CD4-positive, alpha-beta memory T cell (primary cell): ENCODE results near the gene RHBDD1. TPM values are rescaled to one million over a fixed set of nuclear protein-coding genes. Genes with fewer than 3 reads are reported as not detected.
A peak's percentile ranks its signal among the peaks of the same experiment; 100 is the strongest.

Source experiments
- CTCF ChIA-PET: fragments of 350-600 bp; sonication (Branson Sonifier 250); formaldehyde crosslinking; loops from one replicate; lab custom pipeline; 2021; ENCODE audit warnings: inconsistent platforms; ENCODE audit not compliant: partially characterized antibody; lab: Charles Lee
- POLR2A ChIA-PET: fragments of 350-600 bp; sonication (Branson Sonifier 250); formaldehyde crosslinking; loops from one replicate; lab custom pipeline; 2021; ENCODE audit not compliant: partially characterized antibody; lab: Charles Lee
- DNase-seq, 5 donors: peaks; one replicate each; pipeline versions ENCODE4 v3.0.0 to v3.0.0-alpha.2; 2020 to 2022; ENCODE audit warnings: mixed read lengths in 1 of 5
- H3K27ac ChIP-seq: one replicate; pipeline ENCODE4 v1.7.0; 2013; ENCODE audit warnings: low read depth, low read length
- H3K27me3 ChIP-seq: 2 replicates; pipeline ENCODE4 v1.7.0; 2013; ENCODE audit warnings: mild to moderate bottlenecking, low read length, moderate library complexity; ENCODE audit not compliant: insufficient read depth
- H3K36me3 ChIP-seq: 2 replicates; pipeline ENCODE4 v1.7.0; 2013; ENCODE audit warnings: mild to moderate bottlenecking, low read length, moderate library complexity; ENCODE audit not compliant: insufficient read depth
- H3K4me1 ChIP-seq: 2 replicates; pipeline ENCODE4 v1.7.0; 2013; ENCODE audit warnings: mild to moderate bottlenecking, low read length, moderate library complexity; ENCODE audit not compliant: insufficient read depth
- H3K4me3 ChIP-seq, 2 donors: one replicate each; pipeline ENCODE4 v1.7.0; 2013; ENCODE audit warnings: low read length in 2 of 2, mild to moderate bottlenecking in 1 of 2
- H3K9me3 ChIP-seq, 2 donors: one replicate each; pipeline ENCODE4 v1.7.0; 2013; ENCODE audit warnings: low read length in 2 of 2, control low read depth in 1 of 2; ENCODE audit not compliant: control insufficient read depth in 1 of 2
- H3K27ac Mint-ChIP-seq, 7 donors: one replicate each; pipeline ENCODE4 v1.8.0; 2020 to 2021; ENCODE audit warnings: mixed read lengths in 7 of 7, mild to moderate bottlenecking in 6 of 7, inconsistent platforms in 3 of 7, moderate library complexity in 3 of 7
- H3K27me3 Mint-ChIP-seq, 2 donors: one replicate each; pipeline ENCODE4 v1.8.0; 2020 to 2021; ENCODE audit warnings: mixed read lengths in 2 of 2
- H3K36me3 Mint-ChIP-seq, 2 donors: one replicate each; pipeline ENCODE4 v1.8.0; 2020 to 2021; ENCODE audit warnings: mixed read lengths in 2 of 2, inconsistent platforms in 1 of 2, mild to moderate bottlenecking in 1 of 2
- H3K4me1 Mint-ChIP-seq, 4 donors: one replicate each; pipeline ENCODE4 v1.8.0; 2020 to 2021; ENCODE audit warnings: mixed read lengths in 4 of 4, mild to moderate bottlenecking in 1 of 4
- H3K4me3 Mint-ChIP-seq, 8 donors: one replicate each; pipeline ENCODE4 v1.8.0; 2020 to 2021; ENCODE audit warnings: mixed read lengths in 8 of 8, mild to moderate bottlenecking in 7 of 8, moderate library complexity in 6 of 8, inconsistent platforms in 3 of 8
- H3K9me3 Mint-ChIP-seq, 8 donors: one replicate each; pipeline ENCODE4 v1.8.0; 2020 to 2021; ENCODE audit warnings: mixed read lengths in 8 of 8, mild to moderate bottlenecking in 5 of 8, inconsistent platforms in 3 of 8, moderate library complexity in 1 of 8
- intact Hi-C: fragments of 100-400 bp; cut with micrococcal nuclease; formaldehyde crosslinking; loops from one replicate; pipeline ENCODE4 v1.15.1; 2023
- polyA plus RNA-seq, 2 donors: library from polyadenylated mRNA; unstranded; fragments of 300-500 nt; fragmentation: Illumina TruSeq; gene quantifications; one replicate each; pipeline ENCODE4 v1.2.3, GENCODE V29; 2021
- total RNA-seq, 2 experiments: library from RNA; stranded (reverse); gene quantifications; one replicate each; pipeline ENCODE4 v1.2.3, GENCODE V29; 2021

The RHBDD1 gene, protein sequence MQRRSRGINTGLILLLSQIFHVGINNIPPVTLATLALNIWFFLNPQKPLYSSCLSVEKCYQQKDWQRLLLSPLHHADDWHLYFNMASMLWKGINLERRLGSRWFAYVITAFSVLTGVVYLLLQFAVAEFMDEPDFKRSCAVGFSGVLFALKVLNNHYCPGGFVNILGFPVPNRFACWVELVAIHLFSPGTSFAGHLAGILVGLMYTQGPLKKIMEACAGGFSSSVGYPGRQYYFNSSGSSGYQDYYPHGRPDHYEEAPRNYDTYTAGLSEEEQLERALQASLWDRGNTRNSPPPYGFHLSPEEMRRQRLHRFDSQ
- total RNA-seq (10 to 100 TPM; 54.6 to 66.0 TPM), polyA plus RNA-seq (10 to 100 TPM; 15.6 to 26.8 TPM)

DNA sequence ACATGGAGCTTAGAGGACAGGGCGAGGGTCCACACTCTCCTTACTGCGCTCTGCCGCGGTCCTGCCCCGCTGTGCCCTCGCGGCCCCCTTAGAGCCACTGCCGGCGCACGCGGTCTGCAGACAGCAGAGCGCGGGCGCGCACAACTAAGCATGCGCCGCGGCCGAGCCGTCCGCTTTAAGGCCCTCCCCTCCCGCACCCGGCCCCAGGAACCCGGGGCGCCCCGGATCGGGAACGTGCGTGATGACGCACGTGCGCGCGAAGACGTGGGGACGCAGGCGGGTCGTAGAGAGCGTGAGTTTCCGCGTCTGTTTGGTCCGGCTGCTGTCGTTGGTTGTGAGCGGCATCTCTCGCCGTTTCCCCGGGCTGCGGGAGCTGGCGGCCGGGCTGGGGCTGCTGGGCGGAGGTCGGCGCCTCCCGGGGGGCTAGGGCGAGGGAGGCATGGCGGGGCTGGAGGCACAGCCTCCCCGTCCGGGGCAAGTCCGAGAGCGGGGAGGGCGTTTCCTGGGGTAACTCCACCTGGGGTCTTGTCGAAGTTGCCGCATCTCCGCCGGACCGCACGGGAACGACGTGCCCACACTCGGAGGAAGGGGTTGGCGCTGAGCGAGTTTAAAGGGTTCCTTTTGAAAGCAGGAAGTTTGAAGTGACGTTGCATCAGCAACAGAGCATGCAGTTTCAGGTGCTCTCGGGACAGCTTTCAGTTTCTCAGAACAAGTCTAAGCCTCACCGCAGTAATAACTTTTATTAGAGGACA lies at the start of gene RHBDD1:
RHBDD1 (plus strand) TSS at position 259 of the 752 bp plus-strand sequence. CDS start 28,640 bp downstream, outside the sequence.
- Histone ChIP-seq H3K4me3 (peak within 1 kb of the TSS; percentile 64 to 94), H3K36me3 (no peaks in the 10 kb centered on the region), H3K4me1 (peaks cover 63% of the 10 kb centered on the region), H3K27me3 (no peaks in the 10 kb centered on the region), H3K27ac (peak within 1 kb of the TSS; percentile 98), H3K9me3 (no peaks in the 10 kb centered on the region)
- Mint-ChIP-seq H3K9me3 (no peaks in the 10 kb centered on the region), H3K4me1 (peaks cover 33 to 71% (median 50%) of the 10 kb centered on the region in 4 donors), H3K27ac (peak within 1 kb of the TSS; percentile 97 to 100 (median 100)), H3K27me3 (no peaks in the 10 kb centered on the region), H3K36me3 (peaks cover 4 to 20% of the 10 kb centered on the region in 2 donors), H3K4me3 (peak within 1 kb of the TSS; percentile 91 to 99 (median 97))
- CTCF ChIA-PET = interaction anchor here (1.0 to 2.3 kb wide), 6 partner anchors 34 to 947 kb away, joined by 3 to 12 read pairs (median 4); no protein-coding TSS in a partner anchor
- DNase-seq = peak; percentile 93 to 95 (median 95)
- intact Hi-C loops = loop anchor here (1.0 to 10.0 kb wide), 7 partner anchors 34 to 1891 kb away; partner anchors contain the start of genes AGFG1, IRS1 and MFF
- POLR2A ChIA-PET = interaction anchor here (0.7 to 2.5 kb wide), 13 partner anchors 8 to 1783 kb away, joined by 3 to 22 read pairs (median 4); partner anchors contain the start of gene IRS1

DNA sequence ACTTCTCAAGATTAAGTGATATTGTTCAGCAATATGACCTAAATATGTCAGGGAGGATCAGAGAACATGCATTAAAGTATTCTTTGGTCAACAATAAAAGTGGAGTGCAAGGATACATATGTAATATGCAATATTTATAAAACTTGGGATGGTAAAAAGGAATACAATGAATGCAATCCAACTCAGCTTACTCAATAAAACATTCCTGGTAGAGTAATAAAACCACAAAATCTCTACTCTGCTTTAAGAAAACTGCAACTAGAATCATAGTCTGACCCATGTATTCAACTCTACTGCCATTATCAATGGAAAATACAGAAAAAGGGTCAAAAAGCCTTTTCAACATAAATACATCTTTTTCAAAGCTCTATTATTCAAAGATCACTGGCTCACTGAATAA lies 47.8 kb upstream of the RHBDD1 start:
- Mint-ChIP-seq H3K36me3 (peaks cover 0 to 3% of the 10 kb centered on the region in 2 donors), H3K4me1 (peaks cover 13 to 25% (median 21%) of the 10 kb centered on the region in 4 donors), H3K4me3 (no peak overlapping the region), H3K9me3 (peaks cover 0 to 2% (median 0%) of the 10 kb centered on the region in 8 donors), H3K27ac (no peak overlapping the region), H3K27me3 (no peaks in the 10 kb centered on the region)
- intact Hi-C loops = no loop called here
- CTCF ChIA-PET = interaction anchor here (0.7 to 1.9 kb wide), 5 partner anchors 10 to 47 kb away, joined by 3 to 7 read pairs (median 5); no protein-coding TSS in a partner anchor
- no peak overlapping the region for H3K27ac ChIP-seq
- H3K9me3 ChIP-seq = no peaks in the 10 kb centered on the region
- H3K27me3 ChIP-seq = no peaks in the 10 kb centered on the region
- no peak overlapping the region for H3K4me3 ChIP-seq
- peaks cover 19% of the 10 kb centered on the region for H3K4me1 ChIP-seq
- DNase-seq = no peak
- POLR2A ChIA-PET = no interaction called here
- H3K36me3 ChIP-seq = no peaks in the 10 kb centered on the region

DNA sequence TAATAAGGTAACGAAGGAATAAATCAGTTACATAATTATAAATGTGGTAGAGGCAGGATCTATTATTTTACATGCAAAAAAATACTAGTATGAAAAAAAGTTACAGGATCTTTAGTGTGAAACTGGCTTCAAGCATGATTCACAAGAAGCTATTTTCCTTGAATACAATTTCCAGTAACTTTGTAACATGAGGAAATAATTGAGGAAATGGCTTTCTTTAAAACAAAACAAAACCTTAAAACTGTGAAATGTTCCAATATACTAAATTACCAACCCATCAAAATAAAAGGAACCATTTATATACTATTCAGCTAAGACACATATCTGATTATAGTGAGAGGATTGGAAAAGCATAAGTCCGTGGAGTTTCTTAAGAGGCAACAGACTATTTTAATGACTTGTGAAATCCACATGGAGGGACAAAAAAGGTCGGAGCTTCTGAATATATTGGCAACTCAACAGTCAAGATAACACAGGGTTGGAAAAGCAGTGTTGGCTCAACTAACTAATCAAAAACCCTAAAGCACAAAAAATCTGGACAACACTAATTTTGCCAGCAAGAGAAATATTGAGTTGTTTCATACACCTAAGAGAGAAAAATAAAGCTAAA lies 46.9 kb upstream of the RHBDD1 start:
- no peak overlapping the region for H3K4me3 ChIP-seq
- H3K4me1 ChIP-seq = peaks cover 19% of the 10 kb centered on the region
- H3K27me3 Mint-ChIP-seq = no peaks in the 10 kb centered on the region
- peaks cover 0 to 3% of the 10 kb centered on the region in 2 donors for H3K36me3 Mint-ChIP-seq
- POLR2A ChIA-PET = interaction anchor here (2.5 to 3.3 kb wide), 2 partner anchors 11 to 47 kb away, joined by 18 to 19 read pairs; partner anchors contain the start of genes IRS1 and RHBDD1
- H3K27me3 ChIP-seq = no peaks in the 10 kb centered on the region
- peaks cover 17 to 30% (median 24%) of the 10 kb centered on the region in 4 donors for H3K4me1 Mint-ChIP-seq
- H3K27ac Mint-ChIP-seq = peak overlapping the region in 1 of 7 donors; percentile 97
- H3K4me3 Mint-ChIP-seq = no peak overlapping the region
- CTCF ChIA-PET = interaction anchor here (0.7 to 2.0 kb wide), 5 partner anchors 9 to 46 kb away, joined by 3 to 7 read pairs (median 5); no protein-coding TSS in a partner anchor
- H3K9me3 Mint-ChIP-seq = no peaks in the 10 kb centered on the region
- no peaks in the 10 kb centered on the region for H3K36me3 ChIP-seq
- intact Hi-C loops = no loop called here
- no peak for DNase-seq
- H3K27ac ChIP-seq = no peak overlapping the region
- no peaks in the 10 kb centered on the region for H3K9me3 ChIP-seq

DNA sequence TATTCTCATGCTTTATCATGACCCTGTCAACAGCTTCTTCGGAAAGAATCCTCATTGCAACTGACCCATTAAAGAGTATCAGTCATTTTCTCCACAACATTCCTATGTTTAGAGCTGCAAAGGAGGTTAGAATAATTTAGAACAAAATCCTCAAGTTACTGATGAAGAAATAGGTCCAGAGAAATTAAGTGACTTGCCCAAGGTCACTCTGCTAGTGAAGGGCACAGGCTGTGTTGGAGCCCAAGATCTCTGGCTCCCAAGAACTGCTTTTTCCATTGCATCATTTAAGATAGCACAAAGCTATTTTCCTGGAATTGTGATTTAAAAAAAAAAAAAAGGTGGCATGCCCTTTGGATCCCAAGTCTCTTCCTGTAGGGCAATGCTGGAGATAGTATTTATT lies 45.8 kb upstream of the RHBDD1 start:
- CTCF ChIA-PET = interaction anchor here (1.6 to 2.3 kb wide), 3 partner anchors 10 to 17 kb away, joined by 4 to 11 read pairs (median 7); partner anchors contain the start of gene IRS1
- no peaks in the 10 kb centered on the region for H3K27me3 Mint-ChIP-seq
- no peak overlapping the region for H3K27ac ChIP-seq
- no peak for DNase-seq
- H3K9me3 ChIP-seq = no peaks in the 10 kb centered on the region
- no peaks in the 10 kb centered on the region for H3K9me3 Mint-ChIP-seq
- H3K36me3 ChIP-seq = no peaks in the 10 kb centered on the region
- no peak overlapping the region for H3K4me3 ChIP-seq
- H3K36me3 Mint-ChIP-seq = peaks cover 0 to 3% of the 10 kb centered on the region in 2 donors
- no peaks in the 10 kb centered on the region for H3K27me3 ChIP-seq
- peak overlapping the region in 7 of 8 donors; percentile 17 to 97 (median 95) for H3K4me3 Mint-ChIP-seq
- peaks cover 19% of the 10 kb centered on the region for H3K4me1 ChIP-seq
- peaks cover 18 to 36% (median 30%) of the 10 kb centered on the region in 4 donors for H3K4me1 Mint-ChIP-seq
- intact Hi-C loops = loop anchor here (5.0 kb wide), 1 partner anchor 138 kb away; no protein-coding TSS in a partner anchor
- POLR2A ChIA-PET = interaction anchor here (1.2 to 3.3 kb wide), 4 partner anchors 10 to 139 kb away, joined by 6 to 19 read pairs (median 14); partner anchors contain the start of genes IRS1 and RHBDD1
- H3K27ac Mint-ChIP-seq = peak overlapping the region in 6 of 7 donors; percentile 27 to 99 (median 98)

DNA sequence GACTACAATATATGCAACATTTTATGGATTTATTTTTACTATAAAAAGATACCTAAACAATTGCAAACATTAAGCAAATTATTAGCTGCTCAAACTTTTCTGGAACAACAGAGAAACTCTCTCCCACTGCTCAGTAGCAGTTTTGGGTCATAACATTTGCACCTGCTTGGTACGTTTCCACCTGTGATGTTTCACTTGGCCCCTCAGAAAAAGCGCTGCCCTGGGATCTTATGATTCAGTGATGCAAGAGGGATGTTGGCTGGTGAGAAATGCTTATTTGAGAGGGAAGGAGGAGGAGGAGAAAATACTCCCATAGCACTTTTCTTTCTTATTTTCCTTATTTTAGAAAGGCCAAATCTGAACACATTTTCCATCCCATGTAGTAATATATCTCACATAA lies 45.4 kb upstream of the RHBDD1 start:
- peak overlapping the region; percentile 76 for H3K27ac ChIP-seq
- H3K9me3 ChIP-seq = no peaks in the 10 kb centered on the region
- peaks cover 18 to 36% (median 30%) of the 10 kb centered on the region in 4 donors for H3K4me1 Mint-ChIP-seq
- peak overlapping the region in 1 of 2 donors; percentile 58 for H3K4me3 ChIP-seq
- CTCF ChIA-PET = interaction anchor here (1.6 to 2.3 kb wide), 3 partner anchors 9 to 18 kb away, joined by 4 to 11 read pairs (median 7); partner anchors contain the start of gene IRS1
- no peaks in the 10 kb centered on the region for H3K36me3 ChIP-seq
- no peak for DNase-seq
- peaks cover 19% of the 10 kb centered on the region for H3K4me1 ChIP-seq
- intact Hi-C loops = loop anchor here (5.0 kb wide), 1 partner anchor 138 kb away; no protein-coding TSS in a partner anchor
- no peaks in the 10 kb centered on the region for H3K27me3 Mint-ChIP-seq
- peak overlapping the region in 6 of 7 donors; percentile 55 to 99 (median 99) for H3K27ac Mint-ChIP-seq
- POLR2A ChIA-PET = interaction anchor here (1.2 to 3.3 kb wide), 5 partner anchors 8 to 140 kb away, joined by 3 to 19 read pairs (median 11); partner anchors contain the start of genes IRS1 and RHBDD1
- peaks cover 0 to 3% of the 10 kb centered on the region in 2 donors for H3K36me3 Mint-ChIP-seq
- no peaks in the 10 kb centered on the region for H3K9me3 Mint-ChIP-seq
- H3K27me3 ChIP-seq = no peaks in the 10 kb centered on the region
- H3K4me3 Mint-ChIP-seq = peak overlapping the region; percentile 95 to 98 (median 96)

DNA sequence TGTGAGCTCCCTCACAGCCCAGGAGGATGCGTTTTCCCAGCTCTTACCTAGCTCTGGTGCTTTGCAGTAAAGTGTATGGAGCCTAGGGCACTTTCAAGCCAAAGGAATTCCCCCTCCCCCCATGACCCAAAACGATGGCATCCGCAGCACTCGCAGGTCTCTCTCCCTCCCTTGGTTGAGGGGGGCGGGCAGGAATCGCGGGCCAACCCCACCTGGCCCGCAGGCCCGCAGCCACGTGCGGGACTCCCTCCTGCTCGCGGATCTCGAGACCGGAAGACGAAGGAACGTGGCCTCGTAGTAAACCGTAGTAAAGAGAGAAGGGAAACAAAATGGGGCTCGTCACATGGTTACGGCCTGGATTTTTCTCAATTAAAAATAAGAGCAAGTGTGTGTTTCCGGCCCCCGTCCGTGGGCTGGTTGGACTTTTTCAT lies 44.8 kb upstream of the RHBDD1 start:
- no peaks in the 10 kb centered on the region for H3K9me3 ChIP-seq
- H3K4me3 ChIP-seq = peak overlapping the region; percentile 58 to 64
- no peaks in the 10 kb centered on the region for H3K36me3 ChIP-seq
- no peaks in the 10 kb centered on the region for H3K27me3 ChIP-seq
- Mint-ChIP-seq H3K27ac (peak overlapping the region; percentile 97 to 99 (median 99)), H3K27me3 (no peaks in the 10 kb centered on the region), H3K36me3 (peaks cover 0 to 3% of the 10 kb centered on the region in 2 donors), H3K4me3 (peak overlapping the region; percentile 95 to 98 (median 96)), H3K4me1 (peaks cover 18 to 36% (median 30%) of the 10 kb centered on the region in 4 donors), H3K9me3 (no peaks in the 10 kb centered on the region)
- peak in 3 of 5 donors; percentile 86 to 88 (median 87) for DNase-seq
- POLR2A ChIA-PET = interaction anchor here (0.6 to 3.3 kb wide), 6 partner anchors 9 to 303 kb away, joined by 3 to 19 read pairs (median 8); partner anchors contain the start of genes IRS1 and RHBDD1
- intact Hi-C loops = loop anchor here (1.0 to 5.0 kb wide), 5 partner anchors 8 to 534 kb away; partner anchors contain the start of genes IRS1, MFF and RHBDD1
- H3K4me1 ChIP-seq = peaks cover 19% of the 10 kb centered on the region
- H3K27ac ChIP-seq = peak overlapping the region; percentile 76
- CTCF ChIA-PET = interaction anchor here (1.6 to 2.3 kb wide), 2 partner anchors 9 to 18 kb away, joined by 4 to 11 read pairs; partner anchors contain the start of gene IRS1
